Lower leg skin (tissue), 3 donors: ENCODE measurements around the gene TNPO3.

Experiments used
- CTCF ChIP-seq, 3 donors: fragments of 450-650 bp; IDR thresholded peaks; one replicate each; pipeline ENCODE4 v1.5.1; 2016; ENCODE audit warnings: antibody characterized with exemption in 3 of 3, mild to moderate bottlenecking in 3 of 3, moderate library complexity in 2 of 3
- POLR2A ChIP-seq, 2 donors: fragments of 450-650 bp; IDR thresholded peaks; one replicate each; pipeline ENCODE4 v1.6.1; 2016 to 2017; ENCODE audit warnings: antibody characterized with exemption in 2 of 2, mild to moderate bottlenecking in 1 of 2, moderate library complexity in 1 of 2

- TF ChIP-seq CTCF (IDR thresholded peaks at IDR 0.05): no peak
- TF ChIP-seq POLR2A (IDR thresholded peaks at IDR 0.05): no peak
Measured at GRCh38 chr7:129041142-129042085, 13.5 kb downstream of the TNPO3 start.
